LNCaP clone FGC (cell line): ENCODE data around the gene TMEM45A.
A peak's percentile ranks its signal among the peaks of the same experiment; 100 is the strongest.

Source experiments
- DNase-seq: peaks from one replicate; pipeline ENCODE4 v3.0.0-alpha.2; 2011; ENCODE audit warnings: low read depth
- H3K4me3 ChIP-seq: 2 replicates; pipeline ENCODE4 v1.5.1; 2011; ENCODE audit warnings: mild to moderate bottlenecking, low read depth, low read length, control low read depth
- CTCF ChIP-seq: IDR thresholded peaks from 2 replicates; pipeline ENCODE4 v1.5.1; 2012; ENCODE audit warnings: mild to moderate bottlenecking; ENCODE audit not compliant: control insufficient read depth, insufficient read depth; ENCODE audit errors: extremely low read depth

The TMEM45A gene

GRCh38 chr3:100556673-100557310 is 64.4 kb downstream of the TMEM45A start:
- no peak for DNase-seq
- no peak for TF ChIP-seq CTCF
- H3K4me3 ChIP-seq, result no peak overlapping the region

GRCh38 chr3:100558233-100558632 is 65.8 kb downstream of the TMEM45A start:
- TF ChIP-seq CTCF, result no peak
- DNase-seq, result no peak
- H3K4me3 ChIP-seq, result no peak overlapping the region

GRCh38 chr3:100560426-100560825 is 68.0 kb downstream of the TMEM45A start:
- DNase-seq, result peak; percentile 43
- H3K4me3 ChIP-seq, result no peak overlapping the region
- no peak for TF ChIP-seq CTCF

- TF ChIP-seq CTCF, result no peak
- peak; percentile 58 for DNase-seq
- H3K4me3 ChIP-seq, result peak overlapping the region; percentile 8; the same call in 1 of the 2 replicates
These were observed 69.2 kb downstream of the TMEM45A start for GRCh38 chr3:100561459-100562158.

- no peak for TF ChIP-seq CTCF
- H3K4me3 ChIP-seq, result no peak overlapping the region
- DNase-seq, result no peak
These were observed 69.9 kb downstream of the TMEM45A start for GRCh38 chr3:100562224-100562857.

GRCh38 chr3:100563228-100563627 is 70.8 kb downstream of the TMEM45A start:
- no peak for TF ChIP-seq CTCF
- DNase-seq, result no peak
- no peak overlapping the region for H3K4me3 ChIP-seq
